Lower lobe of right lung (tissue), 2 donors: ENCODE results near the gene TCF15. TPM values are rescaled to one million over a fixed set of nuclear protein-coding genes. Genes with fewer than 3 reads are reported as not detected.

ENCODE experiments used
- ATAC-seq, 2 donors: fragments of 200-7000 bp; cut with Tn5 transposase; one replicate each; pipeline ENCODE4 v1.9.1; 2020 to 2022; ENCODE audit warnings: mild to moderate bottlenecking in 2 of 2, moderate library complexity in 2 of 2
- DNase-seq: peaks from one replicate; pipeline ENCODE4 v3.0.0-alpha.2; 2020
- H3K27ac ChIP-seq: fragments of 200-600 bp; one replicate; pipeline ENCODE4 v1.8.0; 2022
- H3K27me3 ChIP-seq: fragments of 200-600 bp; one replicate; pipeline ENCODE4 v1.8.0; 2022; ENCODE audit warnings: low read depth
- H3K36me3 ChIP-seq: fragments of 200-600 bp; one replicate; pipeline ENCODE4 v1.8.0; 2022; ENCODE audit warnings: mild to moderate bottlenecking
- H3K4me1 ChIP-seq: fragments of 200-600 bp; one replicate; pipeline ENCODE4 v1.8.0; 2022
- H3K4me3 ChIP-seq: fragments of 200-600 bp; one replicate; pipeline ENCODE4 v1.8.0; 2022; ENCODE audit warnings: mild to moderate bottlenecking
- H3K9me3 ChIP-seq: fragments of 200-600 bp; one replicate; pipeline ENCODE4 v1.8.0; 2022
- CTCF ChIP-seq: fragments of 200-600 bp; IDR thresholded peaks from one replicate; pipeline ENCODE4 v1.8.0; 2022; ENCODE audit warnings: antibody characterized with exemption, mild to moderate bottlenecking
- intact Hi-C: fragments of 100-400 bp; cut with DNase I; formaldehyde crosslinking; loops from one replicate; pipeline ENCODE4 v1.11.0; 2022
- total RNA-seq: library from RNA; stranded (reverse); fragmentation: NEBNext Ultra II Directional; extraction: Animal tissue kit (Norgen Biotek cat#: 25700); gene quantifications from one replicate; pipeline ENCODE4 v1.2.1, GENCODE V29; 2021
- donor health status: DM: no; HTN: yes; CAD: no; lungs with severe emphysema.

TCF15 gene
- total RNA-seq, 1 donor from 2014 or later = 0.65 TPM

- H3K27me3 ChIP-seq = no peaks in the 10 kb centered on the region
- no peak overlapping the region for H3K4me3 ChIP-seq
- ATAC-seq (no peak), DNase-seq (no peak)
- H3K4me1 ChIP-seq = peaks cover 39% of the 10 kb centered on the region
- no peak overlapping the region for H3K27ac ChIP-seq
- intact Hi-C loops = no loop called here
- H3K36me3 ChIP-seq = peaks cover 36% of the 10 kb centered on the region
- no peaks in the 10 kb centered on the region for H3K9me3 ChIP-seq
- TF ChIP-seq CTCF = no peak
These were observed 40.8 kb upstream of the TCF15 start for GRCh38 chr20:650954-651353.

- no peaks in the 10 kb centered on the region for H3K9me3 ChIP-seq
- no peak overlapping the region for H3K27ac ChIP-seq
- DNase-seq (no peak), ATAC-seq (no peak)
- intact Hi-C loops = no loop called here
- H3K27me3 ChIP-seq = no peaks in the 10 kb centered on the region
- H3K4me3 ChIP-seq = no peak overlapping the region
- peaks cover 42% of the 10 kb centered on the region for H3K4me1 ChIP-seq
- H3K36me3 ChIP-seq = peaks cover 36% of the 10 kb centered on the region
- TF ChIP-seq CTCF = no peak
These were observed 40.2 kb upstream of the TCF15 start for GRCh38 chr20:650281-650680.

GRCh38 chr20:647479-648019 lies 37.4 kb upstream of the TCF15 start:
- no peak overlapping the region for H3K27ac ChIP-seq
- intact Hi-C loops = no loop called here

GRCh38 chr20:646868-647233 lies 36.7 kb upstream of the TCF15 start:
- Histone ChIP-seq H3K27ac (no peak overlapping the region), H3K9me3 (no peaks in the 10 kb centered on the region), H3K36me3 (peaks cover 36% of the 10 kb centered on the region), H3K4me3 (no peak overlapping the region), H3K4me1 (peaks cover 28% of the 10 kb centered on the region), H3K27me3 (no peaks in the 10 kb centered on the region)
- ATAC-seq (no peak), DNase-seq (no peak)
- no peak for TF ChIP-seq CTCF
- intact Hi-C loops = no loop called here

More at GRCh38 chr20:647479-648019, 37.4 kb upstream of the TCF15 start:
- Histone ChIP-seq H3K9me3 (no peaks in the 10 kb centered on the region), H3K27me3 (no peaks in the 10 kb centered on the region), H3K4me1 (peaks cover 32% of the 10 kb centered on the region), H3K4me3 (no peak overlapping the region), H3K36me3 (peaks cover 36% of the 10 kb centered on the region)
- ATAC-seq = no peak
- DNase-seq = no peak
- no peak for TF ChIP-seq CTCF

- Histone ChIP-seq H3K36me3 (peaks cover 36% of the 10 kb centered on the region), H3K27ac (no peak overlapping the region), H3K4me1 (peaks cover 22% of the 10 kb centered on the region), H3K9me3 (no peaks in the 10 kb centered on the region), H3K27me3 (no peaks in the 10 kb centered on the region), H3K4me3 (no peak overlapping the region)
- no peak for TF ChIP-seq CTCF
- no peak for DNase-seq
- no peak for ATAC-seq
- intact Hi-C loops = no loop called here
These were observed 36.2 kb upstream of the TCF15 start for GRCh38 chr20:646107-646867.
